Measurements from ENCODE around the gene SPTB. TPM values are rescaled to one million over a fixed set of nuclear protein-coding genes. Genes with fewer than 3 reads are reported as not detected.

Gene SPTB
- total RNA-seq, 1 experiment from 2014 or later = not detected

- no peak for DNase-seq (ENCODE audit: low read depth)
Observed at GRCh38 chr14:64766430-64767151, 113.1 kb downstream of the SPTB start.

- no peak for DNase-seq (ENCODE audit: low read depth)
Observed at GRCh38 chr14:64765740-64766302, 113.9 kb downstream of the SPTB start.

- peak; percentile 63 for DNase-seq (ENCODE audit: low read depth)
Observed at GRCh38 chr14:64764641-64765520, 114.8 kb downstream of the SPTB start.

- no peak for DNase-seq (ENCODE audit: low read depth)
Observed at GRCh38 chr14:64763801-64764621, 115.7 kb downstream of the SPTB start.

GRCh38 chr14:64763085-64763782 lies 116.5 kb downstream of the SPTB start:
- no peak for DNase-seq (ENCODE audit: low read depth)

GRCh38 chr14:64762044-64763034 lies 117.4 kb downstream of the SPTB start:
- DNase-seq (ENCODE audit: low read depth) = peak; percentile 88

GRCh38 chr14:64761441-64762043 lies 118.2 kb downstream of the SPTB start:
- DNase-seq (ENCODE audit: low read depth) = no peak

GRCh38 chr14:64760916-64761315 lies 118.8 kb downstream of the SPTB start:
- DNase-seq (ENCODE audit: low read depth) = no peak

- DNase-seq (ENCODE audit: low read depth) = no peak
Observed at GRCh38 chr14:64760146-64760755, 119.5 kb downstream of the SPTB start.

- DNase-seq (ENCODE audit: low read depth) = no peak
Observed at GRCh38 chr14:64759555-64759938, 120.2 kb downstream of the SPTB start.

GRCh38 chr14:64758691-64759554 lies 120.8 kb downstream of the SPTB start:
- peak; percentile 47 for DNase-seq (ENCODE audit: low read depth)

GRCh38 chr14:64758025-64758521 lies 121.6 kb downstream of the SPTB start:
- no peak for DNase-seq (ENCODE audit: low read depth)

GRCh38 chr14:64757601-64758000 lies 122.1 kb downstream of the SPTB start:
- DNase-seq (ENCODE audit: low read depth) = no peak

GRCh38 chr14:64756712-64757111 lies 123.0 kb downstream of the SPTB start:
- DNase-seq (ENCODE audit: low read depth) = no peak

- DNase-seq (ENCODE audit: low read depth) = no peak
Observed at GRCh38 chr14:64755781-64756221, 123.9 kb downstream of the SPTB start.

- no peak for DNase-seq (ENCODE audit: low read depth)
Observed at GRCh38 chr14:64754685-64755084, 125.0 kb downstream of the SPTB start.

GRCh38 chr14:64753999-64754398 lies 125.7 kb downstream of the SPTB start:
- no peak for DNase-seq (ENCODE audit: low read depth)

GRCh38 chr14:64753374-64753773 lies 126.3 kb downstream of the SPTB start:
- DNase-seq (ENCODE audit: low read depth) = no peak

Measured in LHCN-M2 (cell line).